Measurements from ENCODE around the gene SPSB3. TPM values are rescaled to one million over a fixed set of nuclear protein-coding genes. Genes with fewer than 3 reads are reported as not detected.

SPSB3 gene
- total and polyA plus RNA-seq, 2 donors (not counting 1 experiment from before 2014, with no cell fraction given) = 9.6 to 32.7 TPM

- no peak for TF ChIP-seq CTCF (conservative IDR thresholded peaks at IDR 0.05 in 1 of 2, IDR thresholded peaks at IDR 0.05 in 1 of 2; ENCODE audit: low read depth in 1 of 2, low read length in 2 of 2)
- no peak for TF ChIP-seq EZH2 (IDR thresholded peaks at IDR 0.05; ENCODE audit: low read length, missing control alignments)
- H3K79me2 ChIP-seq (ENCODE audit: control insufficient read depth, insufficient read depth, low read length) = peaks cover 11% of the 10 kb centered on the region
Observed at GRCh38 chr16:1790611-1791255, 8.4 kb upstream of the SPSB3 start.

GRCh38 chr16:1790261-1790610, 7.9 kb upstream of the SPSB3 start:
- H3K4me2 ChIP-seq (ENCODE audit: extremely low read depth, insufficient read depth, low read length) = no peak overlapping the region
- no peak overlapping the region for H3K9ac ChIP-seq (ENCODE audit: insufficient read depth, low read length)
- no peaks in the 10 kb centered on the region for H3K9me3 ChIP-seq (ENCODE audit: control insufficient read depth, insufficient read depth, low read depth, low read length)
- no peak for DNase-seq (ENCODE audit: low read depth in 2 of 2)
- no peaks in the 10 kb centered on the region for H3K4me1 ChIP-seq (ENCODE audit: control insufficient read depth, extremely low read depth, insufficient read depth, low read length)
- no peak overlapping the region for H3K4me3 ChIP-seq (replicated peaks in 1 of 4; ENCODE audit: control extremely low read depth in 1 of 4, insufficient read depth in 1 of 4, low read depth in 3 of 4, low read length in 4 of 4)
- TF ChIP-seq EZH2 (IDR thresholded peaks at IDR 0.05; ENCODE audit: low read length, missing control alignments) (no peak), CTCF (conservative IDR thresholded peaks at IDR 0.05 in 1 of 2, IDR thresholded peaks at IDR 0.05 in 1 of 2; ENCODE audit: low read depth in 1 of 2, low read length in 2 of 2) (no peak)
- peaks cover 16% of the 10 kb centered on the region for H3K79me2 ChIP-seq (ENCODE audit: control insufficient read depth, insufficient read depth, low read length)
- H3K27ac ChIP-seq (ENCODE audit: insufficient read depth, low read length) = no peak overlapping the region
- no peaks in the 10 kb centered on the region for H4K20me1 ChIP-seq (ENCODE audit: control insufficient read depth, extremely low read depth, insufficient read depth, low read length)
- no peaks in the 10 kb centered on the region for H3K27me3 ChIP-seq (ENCODE audit: control insufficient read depth, insufficient read depth, low read length)
- H2AFZ ChIP-seq (ENCODE audit: low read length) = no peak overlapping the region
- peaks cover 20% of the 10 kb centered on the region for H3K36me3 ChIP-seq (ENCODE audit: control insufficient read depth, insufficient read depth, low read length)

More at GRCh38 chr16:1790611-1791255, 8.4 kb upstream of the SPSB3 start:
- Histone ChIP-seq H2AFZ (ENCODE audit: low read length) (no peak overlapping the region), H3K9ac (ENCODE audit: insufficient read depth, low read length) (no peak overlapping the region), H4K20me1 (ENCODE audit: control insufficient read depth, extremely low read depth, insufficient read depth, low read length) (no peaks in the 10 kb centered on the region), H3K27me3 (ENCODE audit: control insufficient read depth, insufficient read depth, low read length) (no peaks in the 10 kb centered on the region), H3K9me3 (ENCODE audit: control insufficient read depth, insufficient read depth, low read depth, low read length) (no peaks in the 10 kb centered on the region), H3K27ac (ENCODE audit: insufficient read depth, low read length) (no peak overlapping the region), H3K4me1 (ENCODE audit: control insufficient read depth, extremely low read depth, insufficient read depth, low read length) (no peaks in the 10 kb centered on the region), H3K4me2 (ENCODE audit: extremely low read depth, insufficient read depth, low read length) (no peak overlapping the region), H3K4me3 (replicated peaks in 1 of 4; ENCODE audit: control extremely low read depth in 1 of 4, insufficient read depth in 1 of 4, low read depth in 3 of 4, low read length in 4 of 4) (no peak overlapping the region), H3K36me3 (ENCODE audit: control insufficient read depth, insufficient read depth, low read length) (peaks cover 20% of the 10 kb centered on the region)
- DNase-seq (ENCODE audit: low read depth in 2 of 2) = no peak

DNA sequence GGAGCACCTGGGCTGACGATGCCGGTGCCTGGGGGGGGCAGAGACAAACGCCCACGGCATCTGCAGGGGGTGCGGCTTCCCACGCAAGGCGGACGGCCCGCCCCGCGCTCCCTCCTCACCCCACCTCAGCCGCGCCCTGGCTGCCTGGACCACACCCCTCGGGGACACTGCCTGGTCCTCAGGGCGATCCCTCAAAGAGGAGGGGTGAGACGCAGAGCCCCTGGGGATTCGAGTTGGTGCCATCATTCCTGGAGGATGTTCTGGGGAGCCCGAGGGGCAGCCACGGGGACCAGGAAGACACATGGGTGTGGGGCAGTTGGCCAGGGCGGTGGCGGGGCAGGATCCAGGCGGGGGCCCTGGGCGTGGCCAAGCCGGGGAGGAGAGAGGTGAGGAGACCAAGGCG, 7.3 kb upstream of the SPSB3 start:
- no peak for DNase-seq (ENCODE audit: low read depth in 2 of 2)
- no peaks in the 10 kb centered on the region for H3K9me3 ChIP-seq (ENCODE audit: control insufficient read depth, insufficient read depth, low read depth, low read length)
- peaks cover 20% of the 10 kb centered on the region for H3K36me3 ChIP-seq (ENCODE audit: control insufficient read depth, insufficient read depth, low read length)
- TF ChIP-seq EZH2 (IDR thresholded peaks at IDR 0.05; ENCODE audit: low read length, missing control alignments) (no peak), CTCF (conservative IDR thresholded peaks at IDR 0.05 in 1 of 2, IDR thresholded peaks at IDR 0.05 in 1 of 2; ENCODE audit: low read depth in 1 of 2, low read length in 2 of 2) (no peak)
- no peaks in the 10 kb centered on the region for H4K20me1 ChIP-seq (ENCODE audit: control insufficient read depth, extremely low read depth, insufficient read depth, low read length)
- no peak overlapping the region for H3K9ac ChIP-seq (ENCODE audit: insufficient read depth, low read length)
- H3K27me3 ChIP-seq (ENCODE audit: control insufficient read depth, insufficient read depth, low read length) = no peaks in the 10 kb centered on the region
- no peaks in the 10 kb centered on the region for H3K4me1 ChIP-seq (ENCODE audit: control insufficient read depth, extremely low read depth, insufficient read depth, low read length)
- peaks cover 21% of the 10 kb centered on the region for H3K79me2 ChIP-seq (ENCODE audit: control insufficient read depth, insufficient read depth, low read length)
- H3K4me3 ChIP-seq (replicated peaks in 1 of 4; ENCODE audit: control extremely low read depth in 1 of 4, insufficient read depth in 1 of 4, low read depth in 3 of 4, low read length in 4 of 4) = no peak overlapping the region
- no peak overlapping the region for H2AFZ ChIP-seq (ENCODE audit: low read length)
- H3K4me2 ChIP-seq (ENCODE audit: extremely low read depth, insufficient read depth, low read length) = no peak overlapping the region
- no peak overlapping the region for H3K27ac ChIP-seq (ENCODE audit: insufficient read depth, low read length)

All from fibroblast of lung (primary cell).